GM21737 (cell line): Measurements from ENCODE around the gene MYH9.

Experiments
- ATAC-seq: cut with Tn5 transposase; IDR thresholded peaks from one replicate; pipeline ENCODE4 v1.9.1; 2021; ENCODE audit warnings: mild to moderate bottlenecking, moderate library complexity; ENCODE audit not compliant: unreplicated experiment

The MYH9 gene

DNA sequence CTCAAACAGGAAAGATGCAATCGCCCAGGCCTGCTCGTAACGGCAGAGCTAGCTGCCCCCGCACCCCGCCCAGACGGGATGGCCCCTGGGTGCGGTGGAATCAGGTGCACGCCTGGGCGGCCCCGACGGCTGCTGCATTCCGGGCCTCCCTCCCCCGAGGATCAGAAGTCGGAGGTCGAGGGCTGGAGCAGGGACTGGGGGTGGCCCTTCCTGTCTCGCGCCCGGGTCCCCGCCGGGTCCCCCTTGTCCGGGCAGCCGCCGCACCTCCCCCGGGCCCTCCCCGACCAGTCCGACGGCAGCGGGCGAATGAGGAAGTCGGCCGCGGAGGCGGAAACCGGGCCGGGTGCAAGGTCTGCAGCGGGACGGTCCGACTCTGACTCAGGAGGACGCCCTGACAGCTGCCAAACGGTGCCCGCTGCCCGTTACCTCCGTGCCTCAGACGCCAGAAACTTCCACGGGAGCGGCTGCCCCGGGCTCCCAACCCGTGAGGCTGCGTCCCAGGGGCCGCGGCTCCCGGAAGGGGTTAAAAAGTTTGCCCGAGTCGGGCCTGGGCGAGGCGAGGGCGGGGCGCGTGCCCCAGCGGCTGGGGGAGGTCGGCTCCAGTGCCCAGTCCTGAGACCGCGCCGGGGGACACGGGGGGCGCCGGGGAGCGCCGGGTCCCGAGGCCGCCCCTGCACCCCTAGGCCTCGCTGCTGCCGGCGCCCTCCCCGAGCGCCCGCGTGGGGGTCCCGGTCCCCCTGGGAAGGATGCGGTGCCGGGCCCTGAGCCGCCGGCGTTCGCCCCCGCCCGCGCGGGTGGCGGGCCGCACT lies 663 bp downstream of the MYH9 start:
- peak; percentile 24 for ATAC-seq

DNA sequence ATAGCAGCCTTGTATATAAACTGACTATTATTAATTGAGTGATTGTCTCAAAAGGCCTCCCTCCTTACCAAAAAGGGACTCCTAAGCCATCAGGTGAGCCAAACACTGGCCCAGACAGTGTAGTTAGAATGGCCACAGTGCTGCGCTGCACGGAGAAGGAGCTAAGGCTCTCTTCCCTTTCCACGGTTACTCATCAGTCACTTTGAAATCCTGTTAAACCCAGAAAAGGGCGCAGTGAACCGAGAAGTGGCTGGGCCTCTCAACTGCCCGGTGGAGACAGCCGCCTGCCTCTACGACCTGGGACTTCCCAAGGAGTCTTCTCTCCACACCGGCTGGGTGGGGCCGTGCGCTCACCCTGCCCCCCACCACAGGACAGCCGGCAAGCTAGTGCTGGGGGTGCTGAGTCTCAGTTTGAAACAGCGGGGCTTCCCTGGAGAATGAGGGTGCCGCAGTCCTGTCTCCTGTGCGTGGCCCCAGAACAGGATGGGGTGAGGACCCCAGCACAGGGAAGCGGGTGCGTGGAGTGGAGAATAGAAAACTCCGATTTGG lies 1.3 kb downstream of the MYH9 start:
- peak; percentile 16 for ATAC-seq

DNA sequence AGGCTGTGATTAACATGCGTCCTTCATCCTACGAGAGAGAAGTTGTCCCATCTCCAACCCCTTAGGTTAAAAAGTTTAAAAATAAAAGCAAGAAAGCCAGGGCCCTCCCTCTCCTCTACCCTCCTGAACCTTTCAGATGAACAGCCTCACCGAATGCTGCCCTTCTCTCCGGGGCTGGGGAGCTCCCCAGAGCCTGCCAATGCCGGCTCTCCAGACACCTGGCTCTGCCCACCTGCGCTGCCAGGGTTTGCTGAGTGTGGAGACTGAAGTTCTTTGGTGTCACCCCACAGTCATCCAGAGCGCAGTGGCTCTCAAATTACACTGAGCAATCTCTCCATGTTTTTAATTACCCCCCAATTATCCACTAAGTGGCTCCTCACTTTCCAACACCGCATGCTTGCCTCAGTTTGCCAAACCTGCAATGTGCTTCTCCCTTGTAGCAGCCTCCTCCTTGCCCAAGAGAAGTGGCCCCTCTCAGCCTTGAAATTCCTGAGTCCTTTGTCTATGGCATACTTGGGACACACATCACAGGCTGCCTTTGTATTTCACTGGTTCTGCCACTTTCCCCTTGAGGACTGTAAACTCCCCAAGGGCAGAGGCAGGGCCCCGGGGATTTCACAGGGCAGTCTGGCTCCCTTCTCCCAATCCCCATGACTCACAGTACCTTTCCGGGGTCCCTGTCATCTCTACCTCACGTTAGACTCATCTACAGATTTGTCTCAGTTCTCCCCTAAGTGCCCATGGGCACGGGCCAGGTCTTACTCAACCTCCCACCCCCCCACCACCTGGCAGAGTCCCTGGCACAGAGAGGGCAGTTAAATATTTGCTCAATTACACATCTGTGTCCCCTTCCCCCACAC lies 2.0 kb downstream of the MYH9 start:
- ATAC-seq: no peak

DNA sequence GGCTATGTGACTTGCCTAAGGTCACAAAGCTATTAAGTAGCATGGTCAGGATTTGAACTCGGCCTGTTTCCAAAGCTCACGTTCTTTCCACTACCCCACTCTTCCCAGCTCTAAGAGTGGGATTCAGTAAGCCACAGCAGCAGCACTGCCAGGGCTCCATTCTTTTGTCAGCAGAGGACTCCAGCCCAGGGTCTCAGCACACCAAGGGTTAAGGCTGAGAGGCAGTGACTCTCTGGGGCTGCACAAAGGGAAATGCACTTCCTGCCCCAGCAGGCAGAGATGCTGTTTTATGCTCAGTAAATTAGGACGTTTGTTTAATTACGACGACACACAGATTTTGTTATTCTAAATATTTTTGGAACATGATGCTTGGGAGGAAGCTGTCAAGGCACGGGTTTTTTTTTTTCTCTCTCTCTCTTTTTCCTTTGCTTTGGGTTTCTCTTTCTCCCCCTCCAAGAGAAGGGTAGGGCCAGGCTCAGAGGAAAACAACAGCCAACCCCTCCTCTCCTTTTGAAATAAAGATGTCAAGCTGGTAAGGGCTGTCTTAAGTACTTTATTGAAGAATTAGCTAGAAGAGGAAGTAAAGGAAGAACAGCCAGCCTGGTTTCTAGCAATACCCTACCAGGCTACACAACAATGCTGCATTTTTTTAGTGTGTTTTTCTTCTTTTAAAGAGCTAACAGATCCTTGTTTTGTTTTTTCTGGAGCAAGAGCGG lies 2.8 kb downstream of the MYH9 start:
- ATAC-seq: no peak

DNA sequence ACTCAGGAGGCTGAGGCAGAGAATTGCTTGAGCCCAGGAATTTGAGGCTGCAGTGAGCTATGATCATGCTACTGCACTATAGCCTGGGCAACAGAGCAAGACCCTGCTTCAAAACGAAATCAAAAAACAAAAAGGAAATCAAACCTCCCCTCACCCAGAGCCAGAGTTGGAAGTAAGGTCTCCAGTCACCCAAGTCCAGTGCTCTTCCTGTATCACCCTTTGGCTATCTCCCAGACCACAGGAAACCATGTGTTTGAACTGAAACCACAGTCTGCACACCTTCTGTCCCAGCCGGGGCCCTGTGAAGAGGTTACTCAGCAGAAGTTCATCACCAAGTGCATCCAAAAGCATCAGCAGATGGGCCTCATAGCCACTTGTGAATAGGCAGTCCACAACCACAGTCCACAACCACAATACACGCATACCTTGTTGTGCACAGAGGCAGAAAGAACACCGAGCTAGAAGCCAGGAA lies 4.6 kb downstream of the MYH9 start:
- ATAC-seq: no peak

DNA sequence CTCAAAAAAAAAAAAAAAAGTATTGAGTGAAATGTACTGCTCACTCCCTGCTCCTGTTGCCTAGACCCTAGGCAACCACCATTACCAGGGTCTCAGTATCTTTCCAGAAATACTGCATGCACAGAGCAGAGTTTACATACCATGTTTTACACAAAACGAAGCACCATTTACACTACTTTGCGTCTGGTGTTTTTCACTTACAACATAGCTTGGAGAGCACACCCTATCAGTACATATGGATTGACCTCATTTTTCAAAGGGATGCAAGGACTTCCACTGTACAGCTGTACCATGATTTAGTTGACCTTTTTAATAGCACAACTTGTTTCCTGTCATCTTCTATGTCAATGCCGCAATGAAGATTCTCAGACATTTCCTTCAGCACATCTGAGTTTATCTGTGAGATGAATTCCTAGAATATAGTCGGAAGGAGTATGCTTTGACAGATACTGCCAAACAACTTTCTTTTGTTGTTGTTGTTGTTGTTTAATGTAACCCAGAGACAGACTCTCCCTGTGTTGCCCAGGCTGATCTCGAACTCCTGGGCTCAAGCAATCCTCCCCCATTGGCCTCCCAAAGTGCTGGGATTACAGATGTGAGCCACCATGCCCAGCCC lies 6.1 kb downstream of the MYH9 start:
- ATAC-seq: no peak

DNA sequence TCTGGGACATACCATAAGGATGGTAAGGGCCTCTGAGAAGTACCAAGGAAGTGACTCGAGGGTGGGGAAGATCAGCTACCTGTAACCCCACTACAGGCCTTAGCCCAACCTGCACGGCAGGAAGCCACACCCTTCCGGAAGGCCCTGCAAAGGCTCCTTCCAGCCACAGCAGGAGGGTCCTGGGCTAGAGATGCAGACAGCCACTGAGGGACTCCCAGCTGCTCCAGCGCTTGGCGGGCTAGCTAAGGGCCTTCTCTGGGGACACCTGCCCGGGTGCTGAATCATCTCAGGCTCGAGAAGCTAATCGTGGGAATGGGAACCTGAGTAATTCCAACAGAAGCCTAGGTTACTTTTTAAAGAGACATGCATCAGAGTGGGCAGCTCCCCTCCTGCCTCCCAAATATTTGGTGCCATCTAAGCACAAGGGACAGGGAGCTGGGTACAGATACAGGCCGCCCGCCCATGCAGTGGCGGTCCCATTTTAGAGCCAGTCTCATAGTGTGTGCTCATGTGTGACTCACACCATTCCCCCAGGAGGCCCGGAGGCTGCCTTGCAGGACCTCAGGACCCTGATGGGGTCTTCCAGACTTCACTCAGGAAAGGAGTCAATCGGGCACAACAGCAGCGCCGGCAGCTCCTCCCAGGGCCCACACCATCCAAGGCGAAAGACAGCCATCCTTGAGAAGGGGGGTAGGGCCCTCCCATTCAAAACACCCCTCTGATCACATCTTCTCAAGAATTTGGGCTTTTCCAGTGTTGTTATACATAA lies 8.0 kb downstream of the MYH9 start:
- no peak for ATAC-seq

DNA sequence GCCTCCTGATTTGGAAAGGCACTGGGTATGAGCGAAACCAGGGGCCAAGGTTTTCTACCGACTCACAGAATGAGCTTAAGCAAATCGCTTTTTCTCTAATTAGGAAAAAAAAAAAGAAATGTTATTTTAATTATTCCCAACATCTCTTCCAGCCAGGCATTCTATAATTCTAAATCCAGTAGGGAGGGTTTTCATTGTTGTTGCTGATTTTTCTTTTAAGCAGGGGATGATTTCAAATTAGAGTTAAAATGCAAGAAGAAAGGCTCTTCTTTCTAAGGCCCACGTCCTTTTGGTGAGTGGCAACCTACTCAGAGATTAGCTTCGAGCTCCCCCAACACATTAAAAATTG lies 8.9 kb downstream of the MYH9 start:
- no peak for ATAC-seq

DNA sequence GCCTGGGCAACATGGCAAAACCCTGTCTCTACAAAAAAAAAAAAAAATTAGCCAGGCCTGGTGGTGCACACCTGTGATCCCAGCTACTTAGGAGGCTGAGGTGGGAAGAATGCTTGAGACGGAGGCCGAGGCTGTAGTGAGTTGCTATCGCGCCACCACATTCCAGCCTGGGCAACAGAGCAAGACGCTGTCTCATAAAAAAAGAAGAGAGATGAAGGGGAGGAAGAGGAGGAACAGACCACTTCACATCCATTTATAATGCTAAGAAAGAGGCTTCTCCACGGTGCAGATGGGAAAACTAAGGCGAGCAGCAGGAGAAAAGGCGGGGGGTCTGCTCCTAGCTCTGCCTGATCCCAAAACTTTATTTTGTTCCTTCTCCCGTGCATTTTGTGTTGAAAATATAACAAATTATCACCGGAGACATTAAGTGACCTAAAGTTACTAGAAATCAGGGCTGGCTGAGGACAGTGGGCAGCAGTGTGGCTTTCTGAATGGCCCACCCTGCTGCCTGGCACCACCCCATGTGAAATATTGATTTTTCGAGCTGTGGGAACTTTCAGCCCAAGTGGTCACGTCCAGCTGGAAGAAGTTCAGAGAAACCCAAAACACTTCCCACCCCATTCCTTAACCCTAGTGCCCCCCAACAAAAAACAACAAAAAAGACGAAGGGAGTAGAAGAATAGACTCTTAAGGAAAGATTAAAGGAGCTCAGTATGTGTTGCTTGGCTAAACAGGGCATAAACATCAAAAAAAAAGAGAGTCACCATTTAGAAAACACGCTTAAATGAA lies 9.5 kb downstream of the MYH9 start:
- no peak for ATAC-seq

DNA sequence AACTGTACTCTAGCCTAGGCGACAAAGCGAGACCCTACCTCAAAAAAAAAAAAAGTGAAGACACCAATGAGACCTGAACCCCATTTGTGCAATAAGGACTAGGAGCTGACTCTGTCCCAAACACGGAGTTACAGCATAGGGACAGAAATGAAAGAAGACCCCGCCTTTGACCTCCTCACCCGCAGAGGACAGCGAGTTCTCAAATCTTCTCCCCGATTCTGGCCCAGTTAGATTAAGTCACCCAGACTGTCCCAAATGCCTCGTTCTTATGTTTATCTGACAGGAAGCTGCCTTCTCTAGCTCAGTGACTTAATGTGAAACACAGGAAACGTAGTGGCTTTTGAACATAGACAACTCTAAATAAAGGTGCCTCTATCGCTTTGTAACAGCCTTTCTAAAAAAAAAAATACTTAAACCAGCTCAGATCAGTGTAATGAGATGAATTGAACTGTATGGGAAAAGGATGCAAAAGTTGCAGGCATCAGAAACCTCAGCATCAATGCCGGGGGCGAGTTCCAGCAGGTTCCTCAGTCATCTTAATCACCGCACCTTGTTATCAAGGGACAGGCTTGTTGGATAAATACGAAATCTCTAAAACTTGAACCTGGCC lies 10.6 kb downstream of the MYH9 start:
- ATAC-seq: no peak

DNA sequence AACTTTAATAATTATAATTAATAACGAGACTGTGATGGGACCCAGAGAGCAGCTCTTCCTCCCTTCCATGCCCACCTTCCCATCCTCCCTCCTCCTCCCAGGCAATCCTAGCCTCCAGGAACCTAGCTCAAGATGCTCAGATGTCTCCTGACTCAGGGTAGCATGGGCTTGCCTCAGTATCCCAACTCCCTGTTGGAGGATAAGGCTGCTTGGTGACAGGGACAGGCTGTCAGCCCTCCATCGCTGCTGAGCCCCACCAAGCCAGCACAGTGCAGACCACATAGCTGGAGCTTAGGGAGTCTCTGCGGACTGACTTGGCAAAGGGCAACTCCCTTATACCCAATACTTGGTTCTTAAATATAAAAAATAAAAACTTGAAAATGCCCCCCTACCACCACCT lies 11.5 kb downstream of the MYH9 start:
- no peak for ATAC-seq

DNA sequence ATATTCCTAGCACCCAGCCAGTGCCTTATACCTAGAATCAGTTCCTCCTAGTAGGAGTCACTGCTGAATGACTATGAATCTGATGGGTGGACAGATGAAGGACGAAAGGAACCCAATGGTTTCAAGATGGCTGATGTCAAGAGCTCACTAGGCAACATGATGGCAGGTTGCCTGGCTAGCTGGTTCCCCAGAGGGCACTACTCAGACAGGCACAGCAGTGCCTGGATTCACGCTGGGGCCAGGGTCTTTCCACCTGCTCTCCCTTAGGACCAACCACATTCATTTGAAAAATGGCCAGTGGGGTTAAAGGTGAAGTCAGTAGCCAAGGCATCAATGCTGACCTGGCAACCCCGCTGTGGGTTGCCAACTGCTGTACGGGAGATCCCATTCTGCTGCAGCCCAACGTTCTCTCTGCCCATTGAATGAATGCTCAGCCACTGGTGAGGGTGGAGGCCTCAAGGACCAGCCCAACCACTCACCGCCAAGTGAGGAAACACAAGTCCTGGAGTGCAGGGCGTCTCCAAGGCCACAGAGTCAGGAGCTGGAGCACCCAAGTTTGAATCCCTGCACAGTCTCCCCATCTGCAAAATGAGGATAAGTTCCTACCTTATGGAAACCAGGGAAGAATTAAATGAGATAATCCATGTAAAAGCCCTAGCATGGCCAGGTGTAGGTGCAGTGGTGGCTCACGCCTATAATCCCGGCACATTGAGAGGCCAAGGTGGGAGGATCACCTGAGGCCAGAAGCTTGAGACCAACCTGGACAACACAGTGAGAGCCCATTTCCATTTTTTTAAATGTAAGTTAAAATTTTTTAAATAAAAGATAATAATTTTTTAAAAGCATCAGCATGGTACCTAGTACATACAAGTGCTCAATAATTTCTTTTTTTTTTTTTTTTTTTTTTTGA lies 12.4 kb downstream of the MYH9 start:
- ATAC-seq: no peak

DNA sequence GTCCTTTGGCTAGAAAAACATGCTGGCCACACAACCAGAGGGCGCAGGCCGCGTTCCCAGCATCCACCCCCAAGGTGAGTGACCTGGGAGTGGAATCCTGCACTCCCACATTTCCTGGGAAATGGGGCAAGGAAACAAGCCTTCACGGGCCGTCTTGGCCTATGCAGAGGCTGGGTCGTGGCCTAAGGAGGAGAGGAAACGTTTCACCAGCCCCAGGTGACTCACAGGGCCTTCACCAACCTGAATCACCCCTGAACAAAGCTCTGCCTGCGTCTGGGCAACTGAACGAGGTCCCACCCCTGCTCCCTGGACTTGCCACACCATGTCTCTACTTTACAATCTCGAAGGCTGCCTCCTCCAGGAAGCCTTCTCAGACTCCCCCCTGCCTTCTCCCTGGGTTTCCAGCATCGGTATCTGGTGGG lies 13.2 kb downstream of the MYH9 start:
- no peak for ATAC-seq

DNA sequence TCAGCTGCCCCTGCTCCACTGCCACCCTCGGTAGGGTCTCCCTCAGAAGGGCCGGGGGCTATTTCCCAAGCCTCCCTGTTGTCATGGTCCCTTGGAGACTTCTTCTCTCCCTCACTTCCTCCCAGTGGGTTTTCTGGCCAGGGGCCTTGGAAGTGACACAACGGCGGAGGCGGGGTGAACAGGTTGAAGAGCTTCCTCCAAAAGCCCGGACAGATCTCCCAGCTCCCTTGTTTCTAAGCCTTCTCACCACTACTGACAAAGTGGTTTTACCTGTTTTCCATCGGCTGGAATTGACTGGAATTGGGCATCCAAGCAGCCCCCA lies 14.5 kb downstream of the MYH9 start:
- ATAC-seq: no peak

DNA sequence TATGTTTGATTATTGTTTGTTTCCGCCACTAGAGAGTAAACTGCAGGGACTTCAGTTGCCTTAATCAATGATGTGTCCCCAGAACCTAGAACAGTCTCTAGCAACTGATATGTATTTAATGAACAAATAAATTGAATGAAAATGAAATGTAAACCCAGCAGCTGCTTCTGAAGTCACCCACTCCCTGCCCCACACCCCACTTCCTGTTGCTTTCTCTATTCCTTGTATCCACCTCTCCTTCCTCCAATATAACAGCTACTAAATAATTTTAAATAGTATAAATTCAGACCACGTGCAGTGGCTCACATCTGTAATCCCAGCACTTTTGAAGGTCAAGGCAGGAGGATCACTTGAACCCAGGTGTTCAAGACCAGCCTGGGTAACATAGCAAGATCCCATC lies 15.8 kb downstream of the MYH9 start:
- no peak for ATAC-seq

DNA sequence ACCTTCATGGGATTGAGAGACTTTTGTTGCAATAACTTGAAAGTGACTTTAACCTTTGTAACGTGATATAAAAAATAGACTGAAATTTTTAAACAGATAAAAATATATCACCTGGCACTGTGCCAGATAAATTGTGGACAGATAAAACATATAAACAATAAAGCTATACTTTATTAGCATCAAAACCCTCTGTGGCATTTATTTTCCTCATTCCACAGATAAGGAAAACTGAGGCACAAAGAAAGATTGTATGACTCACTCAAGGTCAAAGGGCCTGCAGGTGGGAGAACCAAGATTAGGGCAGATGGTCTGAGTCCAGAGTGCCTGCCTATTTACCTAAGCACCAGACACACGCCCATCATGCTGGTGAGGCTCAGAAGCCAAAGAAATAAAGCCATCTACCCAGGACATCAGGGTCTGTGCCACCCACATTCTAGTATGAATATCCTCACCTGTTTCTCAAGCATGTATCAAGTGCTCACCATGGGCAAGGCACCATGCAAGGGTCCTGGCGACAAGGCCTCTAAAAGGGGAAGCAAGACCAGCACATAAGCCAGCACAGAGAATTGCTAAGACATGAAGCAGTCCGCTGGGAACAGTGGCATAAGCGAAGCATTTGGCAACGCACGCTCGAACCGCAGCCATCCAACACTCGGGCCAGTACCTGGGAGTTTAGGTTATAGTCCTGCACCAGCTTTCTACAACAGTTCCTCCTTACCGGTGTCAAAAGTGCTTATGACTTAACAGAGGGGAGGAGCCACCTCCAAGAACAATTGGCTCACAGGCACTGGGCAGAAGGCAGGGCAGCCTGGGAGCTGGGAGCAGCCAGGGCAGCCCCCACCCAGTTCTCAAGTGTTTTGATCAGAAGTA lies 17.6 kb downstream of the MYH9 start:
- no peak for ATAC-seq
